H9 (cell line): ENCODE measurements around the gene RSF1. TPM values are rescaled to one million over a fixed set of nuclear protein-coding genes. Genes with fewer than 3 reads are reported as not detected.

ENCODE experiments used
- DNase-seq: peaks from one replicate; pipeline ENCODE4 v3.0.0-alpha.2; 2017
- H2AFZ ChIP-seq: one replicate; pipeline ENCODE4 v1.6.1; 2013; ENCODE audit warnings: mild to moderate bottlenecking, low read length, control low read depth, moderate library complexity
- H2AK5ac ChIP-seq: 2 replicates; pipeline ENCODE4 v1.6.1; 2013; ENCODE audit warnings: low read length, control low read depth, mixed read lengths; ENCODE audit not compliant: insufficient read length
- H2BK120ac ChIP-seq: one replicate; pipeline ENCODE4 v1.6.1; 2013; ENCODE audit warnings: low read depth, mild to moderate bottlenecking, low read length, control low read depth, inconsistent platforms; ENCODE audit not compliant: poor library complexity, severe bottlenecking
- H2BK12ac ChIP-seq: 2 replicates; pipeline ENCODE4 v1.6.1; 2013; ENCODE audit warnings: low read length, control low read depth, mixed read lengths, low read depth; ENCODE audit not compliant: insufficient read length
- H2BK15ac ChIP-seq: 2 replicates; pipeline ENCODE4 v1.6.1; 2013; ENCODE audit warnings: low read depth, low read length, control low read depth
- H2BK20ac ChIP-seq: one replicate; pipeline ENCODE4 v1.6.1; 2013; ENCODE audit warnings: low read depth, mild to moderate bottlenecking, low read length, control low read depth, inconsistent platforms; ENCODE audit not compliant: poor library complexity, severe bottlenecking
- H2BK5ac ChIP-seq: 2 replicates; pipeline ENCODE4 v1.6.1; 2013; ENCODE audit warnings: low read length, control low read depth, mixed read lengths; ENCODE audit not compliant: insufficient read length
- H3K14ac ChIP-seq: 2 replicates; pipeline ENCODE4 v1.6.1; 2013; ENCODE audit warnings: low read length, control low read depth; ENCODE audit not compliant: insufficient read depth
- H3K18ac ChIP-seq: 2 replicates; pipeline ENCODE4 v1.6.1; 2013; ENCODE audit warnings: low read depth, mild to moderate bottlenecking, mixed read lengths, low read length, control low read depth; ENCODE audit not compliant: insufficient read length
- H3K23ac ChIP-seq: 2 replicates; pipeline ENCODE4 v1.6.1; 2013; ENCODE audit warnings: low read length, control low read depth, mixed read lengths, low read depth; ENCODE audit not compliant: insufficient read length
- H3K23me2 ChIP-seq: 2 replicates; pipeline ENCODE4 v1.6.1; 2013; ENCODE audit warnings: low read depth, mild to moderate bottlenecking, mixed read lengths, low read length, control low read depth; ENCODE audit not compliant: insufficient read length, poor library complexity, severe bottlenecking
- H3K27ac ChIP-seq: 2 replicates; pipeline ENCODE4 v1.5.1; 2013; ENCODE audit warnings: low read length, control low read depth, mixed read lengths, low read depth; ENCODE audit not compliant: insufficient read length
- H3K27me3 ChIP-seq: 2 replicates; pipeline ENCODE4 v1.6.1; 2013; ENCODE audit warnings: low read length, control low read depth, inconsistent platforms; ENCODE audit not compliant: insufficient read depth
- H3K4ac ChIP-seq: 2 replicates; pipeline ENCODE4 v1.6.1; 2013; ENCODE audit warnings: low read depth, mild to moderate bottlenecking, control low read depth, inconsistent platforms, low read length, moderate library complexity
- H3K4me1 ChIP-seq: 2 replicates; pipeline ENCODE4 v1.6.1; 2013; ENCODE audit warnings: low read length, control low read depth, inconsistent platforms; ENCODE audit not compliant: insufficient read depth
- H3K4me2 ChIP-seq: 2 replicates; pipeline ENCODE4 v1.6.1; 2013; ENCODE audit warnings: low read length, control low read depth, mixed read lengths; ENCODE audit not compliant: insufficient read length, insufficient read depth
- H3K56ac ChIP-seq: 2 replicates; pipeline ENCODE4 v1.6.1; 2013; ENCODE audit warnings: low read depth, mild to moderate bottlenecking, mixed read lengths, low read length, control low read depth; ENCODE audit not compliant: insufficient read length
- H3K79me1 ChIP-seq: 2 replicates; pipeline ENCODE4 v1.6.1; 2013; ENCODE audit warnings: low read depth, mild to moderate bottlenecking, moderate library complexity, low read length, control low read depth, inconsistent platforms; ENCODE audit not compliant: insufficient read depth, poor library complexity, severe bottlenecking
- H3K79me2 ChIP-seq: 2 replicates; pipeline ENCODE4 v1.6.1; 2013; ENCODE audit warnings: low read length, control low read depth, inconsistent platforms; ENCODE audit not compliant: insufficient read depth
- H3K9ac ChIP-seq: 2 replicates; pipeline ENCODE4 v1.6.1; 2013; ENCODE audit warnings: low read length, control low read depth, mixed read lengths; ENCODE audit not compliant: insufficient read length; ENCODE audit errors: extremely low read depth
- H3K9me3 ChIP-seq: one replicate; pipeline ENCODE4 v1.6.1; 2013; ENCODE audit warnings: low read depth, low read length, inconsistent platforms; ENCODE audit not compliant: control insufficient read depth
- H3T11ph ChIP-seq: one replicate; pipeline ENCODE4 v1.6.1; 2013; ENCODE audit warnings: mild to moderate bottlenecking, low read length, control low read depth, inconsistent platforms
- H4K20me1 ChIP-seq: one replicate; pipeline ENCODE4 v1.6.1; 2013; ENCODE audit not compliant: control insufficient read depth, insufficient read length, insufficient read depth
- H4K5ac ChIP-seq: 2 replicates; pipeline ENCODE4 v1.6.1; 2013; ENCODE audit warnings: low read depth, mild to moderate bottlenecking, mixed read lengths, low read length, control low read depth; ENCODE audit not compliant: insufficient read length
- H4K8ac ChIP-seq: replicated peaks from 2 replicates; pipeline ENCODE4 v1.6.1; 2013; ENCODE audit warnings: low read length, control low read depth, mixed read lengths, low read depth; ENCODE audit not compliant: insufficient read length
- H4K91ac ChIP-seq: 2 replicates; pipeline ENCODE4 v1.6.1; 2013; ENCODE audit warnings: low read depth, mild to moderate bottlenecking, moderate library complexity, mixed read lengths, low read length, control low read depth; ENCODE audit not compliant: insufficient read length
- H3K27ac Mint-ChIP-seq, 3 experiments: 2 replicates in 2 of 3; 3 replicates in 1 of 3; pipeline ENCODE4 v1.8.0; 2020 to 2021; ENCODE audit warnings: mixed read lengths in 3 of 3, mild to moderate bottlenecking in 1 of 3, moderate library complexity in 1 of 3
- H3K27me3 Mint-ChIP-seq: 2 replicates; pipeline ENCODE4 v1.8.0; 2021; ENCODE audit warnings: low read depth, mild to moderate bottlenecking, moderate library complexity, mixed read lengths
- H3K36me3 Mint-ChIP-seq, 3 experiments: 2 replicates in 2 of 3; 3 replicates in 1 of 3; pipeline ENCODE4 v1.8.0; 2020 to 2021; ENCODE audit warnings: low read depth in 3 of 3, mixed read lengths in 3 of 3; ENCODE audit not compliant: insufficient read depth in 1 of 3
- H3K4me1 Mint-ChIP-seq, 2 experiments: 2 replicates each; pipeline ENCODE4 v1.8.0; 2020; ENCODE audit warnings: mixed read lengths in 2 of 2
- H3K4me3 Mint-ChIP-seq, 2 experiments: 2 replicates in 1 of 2; 3 replicates in 1 of 2; pipeline ENCODE4 v1.8.0; 2020 to 2021; ENCODE audit warnings: mild to moderate bottlenecking in 2 of 2, mixed read lengths in 2 of 2, moderate library complexity in 1 of 2
- H3K9me3 Mint-ChIP-seq, 2 experiments: 2 replicates in 1 of 2; 3 replicates in 1 of 2; pipeline ENCODE4 v1.8.0; 2020; ENCODE audit warnings: mild to moderate bottlenecking in 2 of 2, mixed read lengths in 2 of 2, moderate library complexity in 1 of 2
- CTCF ChIP-seq: fragments of 200-600 bp; sonication (generic); conservative IDR thresholded peaks from 3 replicates; pipeline ENCODE4 v1.8.0; 2021; ENCODE audit warnings: antibody characterized with exemption, mild to moderate bottlenecking
- WGBS: extraction: QIAGEN DNeasy Blood & Tissue Kit; methylation state at CpG from one replicate; pipeline ENCODE4 v1.1.7; 2013; ENCODE audit warnings: missing lambda C conversion rate, low lambda C conversion rate, mixed read lengths; ENCODE audit not compliant: insufficient read length; ENCODE audit errors: extremely low coverage; 5-methylcytosine and 5-hydroxymethylcytosine counted together
- total RNA-seq: library from RNA; stranded (reverse); gene quantifications from 2 replicates; pipeline ENCODE4 v1.2.1, GENCODE V29; 2021

Gene RSF1
- total RNA-seq, 1 experiment from 2014 or later, result 82.6 TPM

GRCh38 chr11:77748266-77748665 is 72.3 kb downstream of the RSF1 start:
- Histone ChIP-seq H3K18ac (no peak overlapping the region), H3K4me2 (no peak overlapping the region), H2BK20ac (no peak overlapping the region), H4K8ac (no peak overlapping the region), H4K20me1 (no peaks in the 10 kb centered on the region), H3K27me3 (no peaks in the 10 kb centered on the region), H2BK15ac (no peak overlapping the region), H2BK120ac (no peak overlapping the region), H2AFZ (no peak overlapping the region), H4K5ac (no peak overlapping the region), H3K23me2 (no peaks in the 10 kb centered on the region), H3T11ph (no peak overlapping the region), H3K56ac (no peak overlapping the region), H3K4me1 (peaks cover 8% of the 10 kb centered on the region; the same call in 1 of the 2 replicates), H3K23ac (no peak overlapping the region), H3K4ac (no peak overlapping the region), H3K9ac (no peak overlapping the region), H4K91ac (no peak overlapping the region), H2AK5ac (no peak overlapping the region), H3K79me1 (peaks cover 3% of the 10 kb centered on the region), H2BK5ac (no peak overlapping the region), H3K14ac (no peak overlapping the region), H2BK12ac (no peak overlapping the region), H3K9me3 (no peaks in the 10 kb centered on the region), H3K79me2 (peaks cover 3% of the 10 kb centered on the region), H3K27ac (no peak overlapping the region)
- H3K4me1 Mint-ChIP-seq, result peaks cover 54 to 61% of the 10 kb centered on the region in 2 experiments
- H3K4me3 Mint-ChIP-seq, result no peak overlapping the region
- H3K9me3 Mint-ChIP-seq, result no peaks in the 10 kb centered on the region
- no peaks in the 10 kb centered on the region; the same call in 1 of the 2 replicates for H3K27me3 Mint-ChIP-seq
- peak overlapping the region; percentile 16 to 83 (median 77); a peak in 3 of 7 replicates for H3K27ac Mint-ChIP-seq
- no CpG with 5 or more reads among the region's 5 CpGs for WGBS
- peaks cover 0 to 17% (median 3%) of the 10 kb centered on the region in 3 experiments; a peak in 5 of 7 replicates for H3K36me3 Mint-ChIP-seq
- TF ChIP-seq CTCF, result no peak
- DNase-seq, result no peak
